Spleen (tissue), 7 donors: ENCODE measurements around the gene MYLK4.

Experiments
- CTCF ChIP-seq, 11 experiments: fragments of 200-600 bp in 7 of 11; fragments of 450-650 bp in 4 of 11; sonication (generic) in 4 of 11; IDR thresholded peaks in 8 of 11; conservative IDR thresholded peaks in 3 of 11; 1 replicate in 7 of 11; 2 replicates in 4 of 11; pipeline versions ENCODE4 v1.4.0 to v1.8.0; 2016 to 2021; ENCODE audit warnings: antibody characterized with exemption in 11 of 11, inconsistent platforms in 4 of 11, mild to moderate bottlenecking in 1 of 11
- POLR2A ChIP-seq, 3 donors: fragments of 450-650 bp; IDR thresholded peaks; one replicate each; pipeline ENCODE4 v1.5.1; 2017; ENCODE audit warnings: antibody characterized with exemption in 3 of 3, mild to moderate bottlenecking in 1 of 3
- donor health status: DM: no; HTN: no; CAD: no; lungs with moderate emphysema.
- donor health status: DM: no; HTN: no; CAD: no.
- donor health status: DM: no; HTN: no; CAD: no.

- TF ChIP-seq CTCF (IDR thresholded peaks at IDR 0.05 in 8 of 11, conservative IDR thresholded peaks at IDR 0.05 in 3 of 11) (no peak), POLR2A (IDR thresholded peaks at IDR 0.05) (no peak)
Observed at GRCh38 chr6:2640551-2640950, 110.2 kb downstream of the MYLK4 start.
